ENCODE data around the gene CMTM6.
"Not testable (repeated sequence)": the region's sequence is repeated elsewhere in the genome, so short reads cannot be mapped to it uniquely, and the experiment has no call there.

CMTM6 gene

DNA sequence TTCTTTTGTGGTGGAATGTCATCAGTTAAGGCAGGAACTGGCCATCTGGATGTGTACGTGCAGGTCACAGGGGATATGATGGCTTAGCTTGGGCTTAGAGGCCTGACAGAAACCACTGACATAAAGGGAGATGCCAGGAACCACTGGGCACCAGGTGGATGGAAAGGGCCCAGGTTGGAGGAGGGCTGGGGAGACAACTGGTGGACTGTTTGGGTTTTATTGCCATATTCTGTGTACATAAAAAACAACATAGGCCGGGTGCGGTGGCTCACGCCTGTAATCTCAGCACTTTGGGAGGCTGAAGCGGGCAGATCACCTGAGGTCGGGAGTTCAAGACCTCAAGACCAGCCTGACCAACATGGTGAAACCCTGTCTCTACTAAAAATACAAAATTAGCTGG is 35.8 kb downstream of the CMTM6 start:
- DNase-seq (ENCODE audit: low read depth) = not testable (repeated sequence)

DNA sequence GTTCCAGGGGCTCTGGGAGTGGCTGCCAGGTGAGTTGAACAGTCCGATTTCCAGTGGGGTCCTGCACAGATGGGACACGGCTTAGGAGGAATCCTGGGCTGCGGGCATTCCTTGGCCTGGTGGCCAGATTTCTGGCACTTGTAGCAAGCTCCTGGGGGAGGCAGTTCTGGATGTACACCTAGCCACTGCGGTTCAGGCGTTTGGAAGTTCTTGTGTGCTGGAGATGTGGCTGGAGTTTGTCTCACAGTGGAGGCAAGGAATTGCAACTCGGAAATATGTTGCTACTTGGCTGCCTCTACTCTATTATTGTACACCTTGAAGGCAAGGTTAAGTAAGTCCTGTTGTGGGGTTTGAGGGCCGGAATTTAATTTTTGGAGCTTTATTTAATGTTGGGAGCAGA is 37.9 kb downstream of the CMTM6 start:
- not testable (repeated sequence) for DNase-seq (ENCODE audit: low read depth)

DNA sequence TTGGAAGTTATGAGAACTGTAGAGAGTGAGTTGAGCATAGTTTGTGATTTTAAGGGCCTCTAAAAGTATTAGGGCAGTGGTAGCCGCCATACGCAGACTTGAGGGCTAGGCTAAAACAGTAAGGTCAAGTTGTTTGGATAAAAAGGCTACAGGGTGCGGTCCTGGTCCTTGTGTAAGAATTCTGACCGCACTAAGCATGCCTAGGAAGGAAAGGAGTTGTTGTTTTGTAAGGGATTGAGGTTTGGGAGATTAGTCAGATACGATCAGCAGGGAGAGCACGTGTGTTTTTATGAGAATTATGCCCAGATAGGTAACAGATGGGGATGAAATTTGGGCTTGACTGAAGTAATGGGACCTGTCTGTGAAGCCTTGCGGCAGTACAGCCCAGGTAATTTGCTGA is 39.2 kb downstream of the CMTM6 start:
- DNase-seq (ENCODE audit: low read depth) = not testable (repeated sequence)

DNA sequence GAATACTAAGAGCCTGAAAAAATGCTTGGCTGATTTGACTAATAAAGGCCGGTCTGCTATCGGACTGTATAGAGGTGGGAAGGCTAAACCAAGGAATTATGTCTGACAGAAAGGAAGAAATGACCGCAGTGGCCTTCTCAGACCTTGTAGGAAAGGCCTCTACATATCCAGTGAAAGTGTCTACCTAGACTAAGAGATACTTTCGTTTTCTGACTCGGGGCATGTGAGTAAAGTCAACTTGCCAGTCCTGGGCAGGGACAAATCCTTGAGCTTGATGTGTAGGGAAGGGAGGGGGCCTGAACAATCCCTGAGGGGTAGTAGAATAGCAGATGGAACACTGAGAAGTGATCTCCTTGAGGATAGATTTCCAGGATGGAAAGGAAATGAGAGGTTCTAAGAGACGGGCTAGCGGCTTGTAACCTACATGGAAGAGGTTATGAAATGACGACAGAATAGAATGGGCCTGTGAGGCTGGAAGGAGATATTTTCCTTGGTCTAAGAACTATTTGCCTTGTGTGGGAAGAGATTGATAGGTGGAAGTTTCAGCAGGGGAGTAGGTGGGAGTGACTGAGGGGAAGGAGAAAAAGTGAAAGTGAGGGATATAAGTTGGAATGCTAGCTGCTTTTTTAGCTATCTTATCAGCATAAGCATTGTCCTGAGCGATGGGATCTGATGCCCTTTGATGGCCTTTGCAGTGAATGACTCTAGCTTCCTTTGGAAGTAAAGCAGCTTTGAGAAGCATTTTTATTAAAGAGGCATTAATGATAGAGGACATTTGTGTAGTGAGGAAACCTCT is 40.3 kb downstream of the CMTM6 start:
- not testable (repeated sequence) for DNase-seq (ENCODE audit: low read depth)

DNA sequence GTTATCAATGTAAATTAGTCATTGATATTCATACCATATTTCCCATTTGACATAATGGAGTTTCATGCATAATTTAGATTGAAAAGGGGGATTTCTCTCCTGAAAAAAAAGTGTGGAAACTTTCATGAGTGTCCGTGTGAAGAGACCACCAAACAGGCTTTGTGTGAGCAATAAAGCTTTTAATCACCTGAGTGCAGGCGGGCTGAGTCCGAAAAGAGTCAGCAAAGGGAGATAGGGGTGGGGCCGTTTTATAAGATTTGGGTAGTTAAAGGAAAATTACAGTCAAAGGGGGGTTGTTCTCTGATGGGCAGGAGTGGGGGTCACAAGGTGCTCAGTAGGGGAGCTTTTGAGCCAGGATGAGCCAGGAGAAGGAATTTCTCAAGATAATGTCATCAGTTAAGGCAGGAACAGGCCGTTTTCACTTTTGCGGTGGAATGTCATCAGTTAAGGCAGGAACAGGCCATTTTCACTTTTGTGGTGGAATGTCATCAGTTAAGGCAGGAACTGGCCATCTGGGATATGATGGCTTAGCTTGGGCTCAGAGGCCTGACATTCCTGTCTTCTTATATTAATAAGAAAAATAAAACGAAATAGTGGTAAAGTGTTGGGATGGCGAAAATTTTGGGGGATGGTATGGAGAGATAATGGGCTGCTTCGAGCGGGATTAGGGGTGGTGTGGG is 41.7 kb downstream of the CMTM6 start:
- DNase-seq (ENCODE audit: low read depth) = not testable (repeated sequence)

DNA sequence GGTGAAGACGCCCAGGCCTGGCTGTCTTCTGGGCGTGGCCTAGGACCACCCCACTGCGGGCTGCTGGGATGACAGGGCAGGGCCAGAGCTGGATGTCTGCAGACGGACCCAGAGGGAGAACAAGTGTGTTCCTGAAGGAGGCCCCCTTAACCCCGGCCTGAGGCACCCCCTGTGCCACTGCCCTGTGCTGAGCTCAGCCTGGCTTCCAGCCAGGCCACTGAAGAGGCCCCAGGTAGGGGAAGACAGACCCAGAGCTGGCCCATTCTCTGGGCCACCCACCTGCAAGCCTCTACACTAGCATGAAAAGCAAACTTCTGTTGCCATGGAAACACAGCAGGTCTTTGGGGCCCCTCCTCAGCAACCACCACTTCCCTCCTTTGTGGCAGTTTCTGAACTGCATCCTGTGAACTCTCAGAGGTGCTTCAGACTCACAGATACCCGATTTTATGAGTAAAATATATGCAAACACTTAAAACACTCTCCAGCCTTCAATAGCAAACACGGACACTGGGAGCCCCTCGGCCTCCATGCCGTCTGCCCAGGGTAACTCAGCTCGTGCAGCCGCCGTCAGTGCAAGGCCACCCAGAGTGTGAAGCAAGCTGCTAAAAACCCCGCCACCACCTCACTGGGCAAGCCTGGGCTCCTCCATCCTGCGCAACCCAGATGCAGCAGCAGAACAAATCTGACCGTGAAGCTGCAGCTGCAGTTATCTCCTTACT is 42.5 kb downstream of the CMTM6 start:
- no peak for DNase-seq (ENCODE audit: low read depth)

DNA sequence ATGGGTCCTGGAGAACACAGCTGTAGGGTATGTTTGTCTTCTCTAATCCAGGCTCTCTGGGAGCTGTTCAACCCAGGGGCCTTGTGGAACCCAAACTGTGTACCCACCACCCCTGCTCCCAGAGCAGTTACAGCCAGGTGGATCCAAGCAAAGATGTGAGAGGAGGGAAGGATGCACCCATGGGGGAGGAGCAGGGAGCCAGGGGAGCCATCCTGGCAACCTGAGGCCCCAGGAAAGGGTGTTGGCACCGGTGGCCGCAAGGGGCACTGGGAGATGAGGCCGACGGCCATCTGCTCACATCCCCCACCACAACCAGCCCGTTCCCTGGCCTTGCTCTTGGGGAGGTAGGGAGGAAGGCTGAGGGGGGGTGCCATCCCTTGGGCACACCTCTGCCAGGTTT is 43.2 kb downstream of the CMTM6 start:
- DNase-seq (ENCODE audit: low read depth) = no peak

DNA sequence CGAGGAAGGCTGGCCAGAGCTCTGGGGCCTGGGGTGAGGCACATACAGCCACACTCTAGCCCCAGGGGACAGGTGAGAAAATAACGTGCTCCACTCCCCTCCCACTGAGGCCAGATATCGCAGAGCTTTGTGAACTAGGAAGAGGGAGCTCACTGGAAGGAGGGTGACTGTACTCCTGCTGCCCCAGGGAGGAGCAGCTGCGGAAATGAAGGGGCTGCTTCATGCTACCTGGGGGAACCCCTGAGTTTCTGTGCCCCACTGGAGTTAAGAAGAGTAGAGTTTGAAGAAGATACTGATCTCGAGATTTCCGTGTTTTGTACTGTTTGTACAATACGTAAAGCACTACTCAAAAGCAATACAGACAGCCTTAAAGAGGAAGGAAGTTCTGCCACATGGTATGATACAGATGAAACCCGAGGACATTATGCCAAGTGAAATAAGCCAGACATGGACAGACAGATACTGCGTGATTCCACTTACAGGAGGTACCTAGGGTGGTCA is 44.6 kb downstream of the CMTM6 start:
- DNase-seq (ENCODE audit: low read depth) = no peak

DNA sequence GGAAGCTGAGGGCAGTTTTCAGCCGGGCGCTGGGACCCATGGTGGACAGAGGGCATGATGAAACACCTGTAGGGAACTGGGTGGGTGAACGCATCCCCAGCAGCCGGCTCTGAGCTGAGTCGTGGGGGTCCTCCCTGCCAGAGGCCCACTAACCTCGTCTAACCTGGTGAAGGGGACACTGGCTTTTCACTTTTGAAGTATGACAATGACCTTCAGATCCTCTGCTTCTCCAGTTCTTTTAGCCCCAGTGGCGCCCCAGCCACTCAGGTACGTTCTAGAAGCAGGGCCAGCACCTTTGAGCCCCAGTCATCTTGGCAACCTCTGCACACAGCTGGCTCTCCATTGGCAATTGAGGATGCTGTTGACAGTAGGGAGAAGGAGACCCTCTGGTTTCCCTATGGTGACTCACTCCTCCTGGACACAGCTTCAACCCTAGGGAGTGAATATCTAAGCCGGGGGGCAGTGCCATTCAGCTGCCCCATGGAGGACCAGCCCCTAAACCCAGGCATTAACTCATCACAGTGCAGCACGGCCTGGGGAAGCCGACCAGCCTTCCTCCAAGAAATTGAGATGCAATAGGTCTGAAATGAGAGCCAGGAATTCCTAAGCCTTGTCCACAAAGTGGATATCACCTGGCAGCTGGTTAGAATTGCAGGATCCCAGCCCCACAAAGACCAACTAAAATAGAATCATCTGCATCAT is 46.1 kb downstream of the CMTM6 start:
- DNase-seq (ENCODE audit: low read depth) = no peak

DNA sequence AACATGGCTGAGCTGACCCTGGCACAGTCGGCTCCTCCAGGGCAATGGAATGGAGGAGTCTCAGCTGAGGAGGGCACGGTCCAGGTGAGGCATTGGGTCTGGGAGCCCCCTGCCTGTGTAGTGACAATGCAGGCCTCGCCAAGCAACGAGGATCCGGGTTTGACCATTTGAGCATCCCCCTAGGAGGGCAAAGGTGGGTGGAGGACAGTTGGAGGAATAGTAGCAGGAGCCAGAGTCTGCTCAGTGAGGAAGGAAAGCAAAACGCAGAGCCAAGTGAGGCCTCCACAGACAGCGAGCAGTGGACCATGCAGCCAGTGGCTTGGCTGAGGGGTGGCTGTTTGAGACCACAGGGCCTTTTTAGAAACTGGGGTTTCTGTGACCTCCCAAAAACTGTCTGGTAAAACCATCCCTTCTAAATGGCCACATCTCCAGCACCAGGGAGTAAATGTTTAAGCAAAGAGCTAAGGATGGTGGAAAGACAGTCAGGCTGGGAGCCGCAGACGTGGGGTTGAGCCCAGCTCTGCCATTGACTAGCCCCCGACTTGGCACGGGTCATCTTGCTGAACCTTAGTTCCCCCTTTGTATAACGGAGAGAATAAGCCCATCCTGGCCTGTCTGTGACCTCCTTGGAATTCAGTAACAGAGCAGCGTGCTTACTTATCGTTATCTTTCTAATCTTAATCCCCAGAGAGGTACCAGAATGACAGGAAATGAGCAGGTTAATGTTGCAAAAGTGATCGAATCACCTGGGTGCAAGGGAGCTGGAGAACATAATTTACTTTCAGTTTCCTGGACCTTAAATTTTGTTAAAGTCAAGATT is 46.8 kb downstream of the CMTM6 start:
- DNase-seq (ENCODE audit: low read depth) = no peak

DNA sequence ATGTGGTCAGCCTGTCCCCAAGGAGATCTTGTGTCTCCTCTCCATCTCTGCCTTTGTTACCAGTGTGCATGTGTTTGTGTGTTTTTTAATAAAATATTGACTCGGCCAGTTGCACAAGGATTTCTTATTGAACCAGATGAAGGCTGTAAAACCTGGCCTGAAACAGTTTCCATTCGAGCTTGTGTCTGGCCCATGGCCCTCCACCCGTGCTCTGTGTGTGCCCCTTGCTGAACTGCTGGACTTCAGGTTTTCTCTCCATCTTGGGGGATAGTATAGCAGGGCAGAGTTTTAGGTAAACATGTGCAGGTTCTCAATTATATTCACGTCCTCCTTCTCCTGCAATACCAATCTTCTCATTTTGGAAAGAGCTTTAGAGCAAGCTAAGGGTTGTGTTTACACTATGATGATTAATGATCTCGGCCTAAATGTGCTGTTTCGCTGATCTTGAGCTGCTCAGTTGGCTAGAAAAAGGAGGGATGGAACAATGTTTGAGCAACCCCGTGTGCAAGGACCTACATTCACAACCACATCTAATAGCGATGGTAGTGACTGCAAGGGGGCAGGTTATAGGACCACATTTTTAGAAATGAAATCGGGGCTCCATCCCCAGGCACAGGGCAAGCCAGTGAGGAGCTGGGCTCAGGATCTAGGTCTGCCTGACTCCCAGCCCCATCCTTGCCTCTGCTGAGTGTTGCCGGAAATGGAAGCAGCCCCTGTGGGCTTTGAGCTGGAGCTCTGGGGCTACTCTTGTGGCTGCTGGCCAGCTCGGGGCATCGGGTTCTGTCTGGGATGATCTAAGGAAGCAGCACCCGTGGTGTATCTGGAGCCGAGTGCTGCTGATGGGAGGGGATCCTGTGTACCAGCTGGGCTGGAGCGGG is 47.7 kb downstream of the CMTM6 start:
- DNase-seq (ENCODE audit: low read depth) = no peak

DNA sequence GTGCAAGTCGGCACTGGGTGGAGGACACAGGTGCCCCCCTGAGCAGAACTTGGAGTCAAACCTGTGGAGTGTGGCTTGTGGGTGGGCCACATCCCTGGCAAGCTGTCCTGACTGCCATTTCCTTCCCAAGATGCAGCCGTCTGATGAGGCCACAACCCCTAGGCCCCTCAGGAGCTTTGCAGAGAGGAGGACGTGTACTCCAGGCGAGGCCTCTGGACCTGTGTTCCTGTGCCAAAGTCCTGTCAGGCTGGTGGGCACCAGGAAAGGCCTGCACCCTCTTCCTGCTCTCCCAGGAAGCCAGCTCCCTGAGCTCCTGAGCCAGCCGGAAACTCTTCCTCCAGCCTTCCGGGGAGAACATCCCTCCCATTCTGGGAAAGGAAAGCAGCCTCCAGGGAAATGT is 48.5 kb downstream of the CMTM6 start:
- DNase-seq (ENCODE audit: low read depth) = no peak

DNA sequence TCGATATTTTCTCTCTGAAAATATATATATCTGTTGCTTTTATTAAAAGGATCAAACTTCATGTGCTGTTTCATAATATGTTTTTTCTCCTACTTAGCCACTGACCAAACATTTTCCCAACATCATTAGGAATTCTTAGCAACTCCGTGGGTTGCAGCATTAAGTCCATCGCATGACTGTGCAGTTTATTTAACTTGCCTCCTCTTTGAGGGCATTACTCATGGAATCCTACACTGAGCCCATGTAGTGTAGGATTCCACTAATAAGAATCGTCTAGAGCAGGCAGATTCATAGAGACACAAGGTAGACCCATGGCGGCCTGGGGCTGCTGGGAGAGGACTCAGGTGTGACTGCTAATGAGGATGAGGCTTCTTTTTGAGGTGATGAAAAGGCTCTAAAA is 49.3 kb downstream of the CMTM6 start:
- no peak for DNase-seq (ENCODE audit: low read depth)

DNA sequence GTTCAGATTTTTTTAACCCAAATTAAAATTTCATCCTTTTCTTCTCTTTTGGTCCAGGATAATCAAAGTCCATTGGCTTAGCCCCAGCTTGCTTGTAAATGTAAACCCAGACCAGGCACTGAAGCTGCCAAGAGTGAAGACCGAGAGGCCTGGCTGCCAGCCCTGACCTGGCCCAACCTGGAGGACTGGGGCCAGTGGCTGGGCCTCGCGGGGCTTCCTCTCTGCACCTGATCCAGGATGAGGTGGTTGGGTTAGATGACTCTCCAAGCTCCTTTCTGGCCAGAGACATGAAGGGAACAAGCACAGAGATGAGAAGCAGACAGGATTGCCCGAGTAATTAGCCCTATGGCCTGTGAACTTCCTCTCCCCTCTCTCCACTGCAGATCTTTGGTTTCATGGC is 50.6 kb downstream of the CMTM6 start:
- no peak for DNase-seq (ENCODE audit: low read depth)

DNA sequence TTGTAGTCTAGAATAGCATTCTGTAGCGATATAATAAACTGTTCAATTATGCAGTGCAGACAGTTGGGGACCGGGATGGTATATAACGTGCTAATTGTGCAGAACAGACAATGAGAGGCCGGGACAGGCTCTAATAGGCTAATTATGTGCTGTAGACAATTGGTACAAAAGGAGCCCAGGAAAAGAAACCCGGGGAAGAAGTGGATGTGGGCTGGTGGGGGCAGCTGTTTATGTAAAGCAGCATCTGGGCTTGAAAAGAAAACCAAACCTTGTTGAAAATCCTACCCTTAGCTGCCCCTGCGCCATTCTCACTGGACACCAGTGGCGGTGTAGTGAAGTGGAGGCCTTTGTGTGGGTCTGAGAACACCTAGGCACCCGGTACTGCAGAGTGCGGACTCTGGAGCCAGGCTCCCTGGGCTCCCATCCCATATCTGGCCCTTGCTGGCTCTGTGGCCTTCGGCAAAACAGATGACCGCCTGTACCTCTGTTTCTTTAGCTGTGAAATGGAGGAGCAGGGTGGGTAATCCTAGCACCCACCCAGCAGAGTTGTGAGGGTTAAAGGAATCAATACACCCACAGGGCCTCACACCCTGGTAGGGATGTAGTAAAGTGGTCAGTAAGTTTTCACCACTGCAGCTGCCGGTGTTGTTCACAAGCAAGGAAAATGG is 51.5 kb downstream of the CMTM6 start:
- no peak for DNase-seq (ENCODE audit: low read depth)

DNA sequence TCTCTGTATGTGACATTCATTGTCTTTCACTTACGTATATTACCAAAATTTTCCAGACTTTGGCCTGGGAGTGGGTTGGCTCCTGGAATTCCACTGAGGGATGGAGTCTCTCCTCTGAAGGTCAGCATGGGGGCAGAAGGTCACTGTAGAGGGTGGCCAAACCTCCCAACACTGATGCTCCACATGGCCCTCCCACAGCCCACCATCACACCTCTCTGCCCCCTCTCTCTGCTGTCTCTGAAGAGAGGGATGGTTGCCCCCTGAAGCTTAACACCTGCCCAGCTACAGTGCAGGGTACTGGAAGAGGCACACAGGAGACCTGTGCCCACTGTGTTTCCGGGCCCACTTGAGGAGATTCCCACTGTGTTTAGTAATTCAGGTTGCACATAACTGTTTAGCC is 52.2 kb downstream of the CMTM6 start:
- DNase-seq (ENCODE audit: low read depth) = no peak

DNA sequence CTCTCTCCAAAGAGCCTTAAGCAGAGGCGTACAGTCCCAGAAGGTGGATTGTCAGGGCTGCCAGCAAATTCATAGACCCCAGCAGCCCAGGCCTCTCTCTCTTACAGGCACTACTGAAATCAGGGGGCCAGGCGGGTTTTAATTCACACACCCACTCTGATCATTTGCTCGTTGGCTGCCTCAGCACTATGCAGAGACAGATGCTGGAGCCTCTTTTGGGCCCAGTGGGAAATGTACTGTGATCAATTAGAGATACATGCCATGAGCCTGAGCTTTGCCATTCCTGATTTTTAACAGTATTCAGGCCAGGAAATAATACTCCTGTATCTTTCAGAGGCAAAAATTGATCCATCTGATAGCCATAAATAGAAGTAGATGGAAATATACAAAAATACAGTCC is 53.0 kb downstream of the CMTM6 start:
- DNase-seq (ENCODE audit: low read depth) = no peak

DNA sequence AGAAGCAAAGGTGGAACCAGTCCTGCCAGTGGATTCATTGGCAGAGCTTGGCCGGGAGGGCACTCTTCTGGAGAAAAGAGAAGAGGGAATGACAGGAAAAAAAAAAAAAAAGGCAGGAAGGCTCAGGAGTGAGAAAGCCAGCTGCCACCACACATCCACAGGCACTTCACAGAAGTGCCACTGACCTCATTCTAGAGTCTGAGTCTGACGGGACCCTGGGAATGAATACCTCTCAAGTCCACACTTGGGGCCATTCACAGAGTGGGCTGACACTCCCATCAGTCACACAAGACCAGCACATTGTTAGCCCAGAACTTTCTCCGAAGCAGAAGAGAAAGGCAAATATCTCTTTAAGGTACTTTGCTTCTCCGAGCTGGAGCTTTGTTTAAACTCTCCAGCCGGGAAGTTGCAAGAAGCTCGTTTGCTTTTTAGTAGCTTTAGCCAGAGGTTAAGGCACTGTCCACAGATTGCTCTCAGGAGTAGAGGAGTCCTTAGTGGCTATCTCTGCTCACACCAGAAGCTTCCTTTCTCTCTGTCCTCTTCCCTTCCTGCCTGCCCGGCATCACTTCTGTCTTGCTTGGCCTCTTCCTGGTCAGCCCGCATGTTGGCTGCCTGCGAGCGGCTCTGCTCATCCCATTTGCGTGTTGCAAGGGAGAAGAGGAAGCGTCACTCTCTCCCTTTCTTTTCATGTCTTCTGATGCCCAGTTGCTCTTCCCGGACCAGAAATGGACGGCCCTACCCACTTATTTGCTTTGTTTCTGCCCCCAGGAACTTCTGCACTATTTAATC is 53.8 kb downstream of the CMTM6 start:
- DNase-seq (ENCODE audit: low read depth) = no peak

DNA sequence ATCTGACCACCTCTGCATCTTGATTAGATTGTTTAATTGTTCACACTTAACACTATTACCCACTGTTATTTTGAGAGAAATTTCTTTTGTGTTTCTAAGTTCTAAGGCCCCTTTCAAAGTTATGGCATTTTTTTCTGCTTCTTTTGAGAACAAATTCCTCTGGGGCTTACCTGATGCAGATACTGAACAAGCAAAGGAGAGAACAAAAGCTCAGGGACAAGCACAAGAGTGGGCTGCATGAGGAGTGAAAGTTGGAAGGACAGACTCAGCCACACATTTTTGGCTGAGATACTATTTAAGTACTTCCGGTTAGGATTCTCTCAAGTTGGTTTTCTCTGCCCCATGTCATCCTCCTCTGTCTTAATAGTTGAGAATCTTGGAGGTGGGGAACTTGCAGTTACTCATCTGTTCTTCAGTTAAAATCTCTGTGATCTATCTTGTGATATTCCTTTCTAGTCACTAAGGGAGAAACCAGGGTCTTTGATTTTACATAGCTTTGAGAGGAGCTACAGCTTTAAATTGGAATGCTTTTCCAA is 54.7 kb downstream of the CMTM6 start:
- DNase-seq (ENCODE audit: low read depth) = no peak
